Stimulated activated CD4-positive, alpha-beta T cell treated with anti-CD3 and anti-CD28 coated beads, Interleukin-4, amount 100 ng/mL, for 1 hour (primary cell): ENCODE results near the gene NPPA.
"Not testable (repeated sequence)": the region's sequence is repeated elsewhere in the genome, so short reads cannot be mapped to it uniquely, and the experiment has no call there.

Source experiments
- DNase-seq: peaks from one replicate; pipeline ENCODE4 v3.0.0-alpha.2; 2020

NPPA gene

DNA sequence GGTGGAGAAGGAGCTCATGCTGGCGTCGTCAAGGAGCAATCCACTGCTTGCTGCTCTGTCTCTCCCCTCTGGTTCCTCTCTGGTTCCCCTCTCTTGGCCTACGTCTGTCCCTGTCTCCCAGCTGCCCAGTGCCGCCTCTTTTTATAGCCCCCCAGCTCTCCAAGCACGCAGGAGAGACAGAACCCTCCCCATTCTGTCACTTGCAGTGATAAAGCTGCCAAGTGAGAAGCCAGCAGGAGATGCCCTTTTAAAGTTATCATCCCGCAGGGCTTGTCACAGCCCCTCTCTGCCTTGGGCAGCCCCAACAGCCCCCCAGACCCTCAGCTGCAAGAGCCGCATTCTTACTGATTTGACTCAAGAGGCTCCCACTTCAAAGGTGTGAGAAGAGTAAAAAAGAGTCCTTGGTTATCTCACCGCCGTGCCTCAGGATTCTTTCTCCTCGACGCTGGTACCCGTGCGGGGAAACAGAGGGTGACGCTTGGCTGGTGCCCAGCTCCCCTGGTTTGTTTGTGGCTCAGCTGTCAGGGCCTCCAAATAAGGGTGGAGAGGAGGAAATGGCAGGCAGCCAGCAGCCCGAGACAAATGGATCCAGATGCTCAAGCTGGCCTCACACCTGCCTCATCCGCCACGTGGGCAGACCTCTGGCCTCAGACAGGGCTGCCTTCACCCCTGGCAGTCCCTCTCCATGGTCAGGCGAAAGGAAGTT lies at the start of gene NPPA:
Gene NPPA, minus strand, starts transcription at position 117 of the 706 bp plus-strand sequence. Its CDS starts 99 bp downstream, at position 18.
- no peak for DNase-seq

DNA sequence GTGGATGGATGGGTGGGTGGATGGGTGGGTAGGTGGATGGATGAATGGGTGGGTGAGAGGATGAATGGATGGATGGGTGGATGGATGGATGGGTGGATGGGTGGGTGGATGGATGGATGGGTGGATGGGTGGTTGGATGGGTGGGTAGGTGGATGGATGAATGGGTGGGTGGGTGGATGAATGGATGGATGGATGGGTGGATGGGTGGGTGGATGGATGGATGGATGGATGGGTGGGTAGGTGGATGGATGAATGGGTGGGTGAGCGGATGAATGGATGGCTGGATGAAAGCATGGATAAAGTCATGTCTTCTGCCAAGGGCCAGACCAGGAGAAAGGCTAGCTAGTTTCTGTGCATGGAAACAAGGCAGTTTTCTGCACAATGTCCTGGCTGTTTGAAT lies 46.9 kb upstream of the NPPA start:
- DNase-seq: not testable (repeated sequence)

DNA sequence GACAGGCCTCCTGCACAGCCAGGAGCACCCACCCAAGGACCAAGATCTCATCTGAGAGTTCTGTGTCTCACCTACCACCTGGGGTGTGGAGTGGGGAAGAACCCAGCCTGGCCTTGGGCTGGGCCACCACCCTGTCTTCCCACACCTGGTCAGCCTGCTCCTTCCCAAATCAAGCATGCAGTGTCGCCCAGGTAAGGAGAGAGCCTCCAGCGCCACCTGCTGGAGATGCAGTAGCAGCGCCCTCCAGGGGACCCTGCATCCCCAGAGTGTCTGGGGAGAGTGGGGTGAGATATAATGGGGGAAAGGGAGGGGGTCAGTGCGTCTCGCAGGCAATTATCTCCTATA lies 46.3 kb upstream of the NPPA start:
- DNase-seq: peak; percentile 74

DNA sequence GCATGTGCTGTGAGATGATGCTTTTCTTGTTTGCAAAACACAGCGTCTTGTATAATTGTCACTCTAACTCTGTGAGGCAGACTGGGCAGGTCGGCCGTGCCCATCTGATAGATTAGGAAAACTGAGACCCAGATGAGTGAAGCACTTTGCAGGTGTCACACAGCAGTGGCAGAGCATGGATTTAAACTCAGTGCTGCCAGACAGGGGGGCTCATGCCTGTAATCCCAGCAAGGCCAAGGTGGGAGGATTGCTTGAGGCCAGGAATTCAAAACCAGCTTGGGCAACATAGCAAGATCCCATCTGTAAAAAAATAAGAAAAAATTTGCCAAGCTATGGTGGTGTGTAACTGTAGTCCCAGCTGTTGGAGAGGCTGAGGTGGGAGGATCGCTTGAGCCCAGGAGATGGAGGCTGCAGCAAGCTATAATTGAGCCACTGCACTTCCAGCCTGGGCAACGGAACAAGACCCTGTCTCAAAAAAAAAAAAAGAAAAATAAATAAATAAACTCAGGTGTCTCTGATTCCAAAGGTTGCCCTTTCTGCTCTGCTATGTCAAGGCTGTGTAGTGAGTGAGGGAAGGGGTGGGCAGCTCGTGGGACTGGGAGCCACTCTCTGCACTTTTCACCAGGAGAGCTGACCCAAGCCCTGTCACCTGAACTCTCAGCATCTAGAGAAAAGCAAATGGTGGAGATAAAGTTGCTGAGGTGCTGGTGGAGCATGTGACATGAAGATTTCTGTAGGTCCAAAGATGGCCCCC lies 44.0 kb upstream of the NPPA start:
- no peak for DNase-seq

DNA sequence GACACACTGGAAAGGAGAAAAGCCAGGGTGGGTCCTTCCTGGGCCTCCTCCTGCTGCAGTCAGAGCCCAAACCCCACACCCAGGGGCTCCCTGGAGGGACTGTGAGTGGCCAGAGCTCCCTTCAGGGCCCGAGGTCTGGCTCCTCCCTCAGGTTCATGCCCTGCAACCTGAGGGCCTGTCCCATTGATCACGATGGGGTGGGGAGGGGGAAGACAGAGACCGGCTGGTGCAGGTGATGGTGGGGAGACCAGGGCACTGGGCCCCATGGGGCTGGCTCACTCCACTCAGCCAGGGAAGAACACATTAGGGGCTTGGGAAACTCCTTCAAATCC lies 41.3 kb upstream of the NPPA start:
- no peak for DNase-seq

DNA sequence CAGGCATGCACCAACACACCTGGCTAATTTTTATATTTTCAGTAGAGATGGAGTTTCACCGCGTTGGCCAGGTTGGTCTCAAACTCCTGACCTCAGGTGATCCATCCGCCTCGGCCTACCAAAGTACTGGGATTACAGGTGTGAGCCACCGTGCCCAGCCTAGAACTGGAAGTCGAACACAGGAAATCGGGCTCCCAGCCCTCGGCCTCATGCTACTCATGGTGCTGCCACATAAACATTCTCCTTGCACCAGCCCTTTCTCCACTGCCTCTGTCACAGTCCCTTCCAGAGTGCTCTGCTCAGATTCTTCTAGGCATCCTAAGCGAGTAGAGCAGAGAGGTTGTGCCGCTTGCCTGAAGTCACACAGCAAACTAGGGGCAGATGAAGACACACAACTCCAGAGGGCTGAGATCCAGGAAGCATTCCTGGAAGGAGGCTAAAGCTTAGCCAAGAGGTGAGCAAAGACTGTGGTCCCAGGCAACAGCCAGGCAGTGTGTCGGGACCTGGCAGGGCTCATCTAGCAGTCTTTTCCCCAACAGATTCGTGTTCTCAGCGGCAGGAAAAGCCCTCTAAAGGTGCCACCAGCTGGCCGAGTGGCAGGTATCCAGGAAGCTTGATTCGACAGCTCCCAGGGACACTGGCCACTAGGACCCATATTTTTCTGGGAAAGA lies 40.8 kb upstream of the NPPA start:
- DNase-seq: no peak

DNA sequence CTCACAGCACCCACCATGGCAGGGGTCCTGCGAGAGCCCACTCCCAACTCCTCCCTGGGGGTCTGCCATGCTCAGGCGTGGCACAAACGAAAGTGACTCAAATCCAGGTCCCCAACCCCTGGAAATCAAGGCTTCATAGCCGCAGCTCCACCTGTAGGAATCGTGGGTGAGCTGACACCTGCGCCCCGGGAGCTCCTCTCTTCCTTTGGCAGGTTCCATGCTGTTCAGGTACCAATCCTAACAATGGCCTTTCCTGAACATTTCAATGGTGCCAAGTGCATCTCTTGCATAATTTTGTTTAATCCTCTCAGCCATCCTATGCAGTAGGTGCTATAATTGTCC lies 40.1 kb upstream of the NPPA start:
- no peak for DNase-seq

DNA sequence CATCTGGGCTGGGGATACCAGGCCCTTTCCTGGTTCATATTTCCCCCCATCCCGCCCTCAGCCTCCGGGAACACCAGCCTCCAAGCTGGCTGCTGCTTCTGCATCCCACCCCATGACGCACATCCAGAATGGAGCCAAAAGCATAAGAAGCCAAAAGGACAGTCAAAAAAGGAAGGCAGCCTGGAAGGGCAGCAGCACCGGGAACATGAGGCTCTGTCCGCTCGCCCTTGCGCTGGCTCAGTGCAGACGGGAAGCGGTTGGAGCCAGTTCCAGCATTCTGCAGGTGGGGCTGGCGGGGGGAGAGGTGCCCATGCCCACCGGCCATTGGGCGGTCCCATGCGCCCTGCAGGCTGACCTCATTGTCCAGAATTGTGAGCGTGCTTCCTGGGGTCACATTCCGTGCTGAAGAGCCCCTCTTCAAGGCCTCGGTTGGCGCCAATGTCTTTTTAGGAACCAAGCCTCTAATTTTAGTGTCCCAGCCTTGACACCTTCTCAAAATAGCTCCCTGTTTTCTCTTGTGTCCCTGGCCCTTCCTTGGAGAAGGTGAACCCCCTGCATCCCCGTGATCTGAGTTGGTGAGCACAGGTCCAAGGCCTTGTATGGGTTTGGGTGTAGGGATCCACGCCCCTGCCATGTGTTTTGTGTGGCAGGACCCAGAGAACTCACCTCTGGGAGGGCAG lies 39.5 kb upstream of the NPPA start:
- DNase-seq: no peak

DNA sequence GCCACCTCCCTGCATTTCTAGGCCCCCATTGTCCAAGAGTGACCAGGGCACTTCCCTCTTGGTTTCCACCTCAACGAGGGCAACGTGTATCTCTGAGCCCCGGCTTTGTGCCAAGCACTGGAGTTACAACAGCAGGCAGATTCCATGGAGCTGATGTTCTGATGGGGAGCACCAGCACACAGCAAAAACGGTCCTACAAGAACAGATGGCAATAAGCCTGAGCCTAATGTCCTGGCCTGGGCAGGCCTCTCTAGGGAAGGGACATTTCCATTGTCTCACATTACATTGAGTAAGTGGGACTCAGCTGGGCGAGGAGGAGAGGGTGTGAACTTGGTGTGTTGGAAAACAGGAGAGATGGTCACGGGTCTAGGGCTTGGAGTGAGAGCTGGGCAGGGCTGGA lies 38.3 kb upstream of the NPPA start:
- no peak for DNase-seq

DNA sequence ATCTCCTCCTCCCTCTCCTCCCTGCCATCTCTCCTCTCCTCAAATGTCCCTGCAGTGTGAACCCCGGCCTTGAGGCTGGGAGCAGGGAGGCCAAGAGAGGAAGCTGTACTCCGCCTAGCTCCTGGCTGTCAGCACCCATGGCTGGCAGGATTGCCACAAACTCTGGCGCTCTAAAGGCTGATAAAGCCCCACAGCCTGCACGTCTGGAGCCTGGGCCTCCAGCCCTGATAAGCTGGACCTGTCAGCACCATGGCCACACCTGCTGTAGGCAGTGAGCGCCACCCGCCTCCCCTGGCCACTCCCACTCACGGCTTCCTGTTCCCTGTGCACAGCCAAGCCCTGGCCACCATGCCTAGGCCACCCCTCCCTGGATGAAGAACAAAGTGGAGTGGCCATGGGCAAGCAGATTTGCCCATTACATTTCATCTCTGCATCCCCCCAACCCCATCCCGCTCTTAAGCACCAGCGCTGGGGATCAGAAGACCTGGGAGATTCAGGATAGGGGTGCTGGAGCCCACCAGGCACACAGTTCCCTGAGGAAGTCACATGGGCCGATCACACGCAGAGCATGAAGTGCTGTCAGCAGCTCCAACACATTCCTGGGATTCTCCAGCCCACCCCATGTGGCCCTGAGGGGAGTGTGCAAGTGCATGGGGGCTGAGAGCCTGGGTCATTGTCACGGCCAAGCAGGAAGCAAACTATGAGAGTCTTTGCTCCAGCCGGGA lies 35.4 kb upstream of the NPPA start:
- DNase-seq: no peak

DNA sequence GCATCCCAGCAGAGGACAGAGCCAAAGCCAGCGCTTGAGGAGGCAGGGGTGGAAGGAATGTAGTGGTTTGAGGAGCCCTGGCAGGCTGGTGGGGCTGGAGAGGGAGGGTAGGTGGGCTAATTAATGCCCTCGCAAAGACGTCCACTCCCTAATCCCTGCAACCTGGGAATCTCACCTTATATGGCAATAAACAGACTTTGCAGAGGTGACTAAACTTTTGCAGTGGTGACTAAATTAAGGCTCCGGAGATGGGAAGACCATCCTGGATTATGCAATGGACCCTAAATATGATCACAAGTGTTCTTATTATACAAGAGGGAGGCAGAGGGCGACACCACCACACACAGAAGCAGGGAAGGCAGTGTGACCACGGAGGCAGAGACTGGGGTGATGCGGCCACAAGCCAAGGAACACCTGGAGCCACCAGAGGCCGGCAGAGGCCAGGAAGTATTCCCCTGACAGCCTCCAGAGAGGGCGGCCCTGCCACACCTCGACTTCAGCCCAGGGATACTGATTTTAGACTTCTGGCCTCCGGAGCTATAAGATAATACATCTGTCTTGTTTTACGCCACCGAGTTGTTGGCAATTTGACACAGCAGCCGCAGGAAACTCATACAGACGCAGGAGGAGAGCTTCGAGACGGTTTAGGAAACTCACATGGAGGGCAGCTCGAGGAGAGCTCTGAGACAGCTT lies 34.3 kb upstream of the NPPA start:
- DNase-seq: no peak

DNA sequence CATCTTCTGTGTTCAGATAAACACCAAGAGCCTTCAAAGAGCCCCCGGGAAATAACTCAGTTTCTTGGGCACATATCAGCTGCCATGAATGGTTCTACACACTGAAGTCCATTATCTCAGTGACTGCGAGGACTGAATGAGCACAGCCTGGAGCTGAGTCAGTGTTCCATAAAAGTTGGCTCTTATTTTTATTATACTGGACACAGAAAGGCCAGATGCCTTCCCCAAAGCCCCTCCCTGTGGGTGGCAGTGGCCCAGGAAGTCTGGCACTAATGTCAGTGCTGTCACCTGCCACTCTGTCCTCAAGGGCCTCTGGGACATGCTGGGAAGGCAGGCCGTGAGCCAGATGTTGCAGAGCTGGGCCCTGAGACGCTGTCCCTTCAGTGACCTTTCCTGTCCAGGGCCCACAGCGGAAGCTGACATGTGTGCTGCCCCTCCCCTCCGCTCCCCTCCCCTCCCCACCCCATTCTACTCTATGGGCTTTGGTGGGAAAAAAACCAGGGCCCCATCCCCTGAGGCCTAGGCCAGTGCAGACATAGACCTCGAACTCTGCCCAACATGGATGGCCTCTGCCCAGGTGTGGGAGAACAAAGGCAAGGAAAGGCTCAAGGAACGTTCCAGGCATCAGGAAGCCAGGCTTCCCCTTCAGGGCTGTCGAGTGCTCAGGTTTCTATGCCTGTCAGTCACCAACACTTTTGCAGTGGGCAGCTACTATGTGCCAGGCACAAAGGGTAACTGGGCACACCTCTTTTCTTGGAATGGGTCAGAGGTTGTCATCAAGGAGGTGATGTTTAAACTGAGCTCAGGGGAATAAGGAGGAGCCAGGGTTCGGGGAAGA lies 33.5 kb upstream of the NPPA start:
- DNase-seq: no peak

DNA sequence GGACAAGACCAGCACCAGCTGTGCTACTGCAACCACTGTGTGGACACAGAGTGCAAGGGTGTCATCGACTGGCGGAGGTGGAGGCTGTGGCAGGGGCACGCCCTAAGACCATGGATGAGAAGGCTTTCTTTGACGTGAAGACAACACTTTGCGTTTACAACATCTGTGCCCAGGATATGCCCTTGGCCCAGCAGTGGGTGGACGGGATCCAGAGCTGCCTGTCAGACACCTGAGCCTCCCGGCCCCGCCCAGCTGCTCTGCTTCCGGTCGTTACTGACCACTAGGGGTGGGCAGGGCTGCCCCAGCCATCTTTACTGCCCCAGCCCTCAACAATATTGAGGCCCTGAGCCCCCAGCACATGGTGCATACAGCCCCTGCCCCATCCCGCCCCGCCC lies 32.6 kb upstream of the NPPA start:
- no peak for DNase-seq

DNA sequence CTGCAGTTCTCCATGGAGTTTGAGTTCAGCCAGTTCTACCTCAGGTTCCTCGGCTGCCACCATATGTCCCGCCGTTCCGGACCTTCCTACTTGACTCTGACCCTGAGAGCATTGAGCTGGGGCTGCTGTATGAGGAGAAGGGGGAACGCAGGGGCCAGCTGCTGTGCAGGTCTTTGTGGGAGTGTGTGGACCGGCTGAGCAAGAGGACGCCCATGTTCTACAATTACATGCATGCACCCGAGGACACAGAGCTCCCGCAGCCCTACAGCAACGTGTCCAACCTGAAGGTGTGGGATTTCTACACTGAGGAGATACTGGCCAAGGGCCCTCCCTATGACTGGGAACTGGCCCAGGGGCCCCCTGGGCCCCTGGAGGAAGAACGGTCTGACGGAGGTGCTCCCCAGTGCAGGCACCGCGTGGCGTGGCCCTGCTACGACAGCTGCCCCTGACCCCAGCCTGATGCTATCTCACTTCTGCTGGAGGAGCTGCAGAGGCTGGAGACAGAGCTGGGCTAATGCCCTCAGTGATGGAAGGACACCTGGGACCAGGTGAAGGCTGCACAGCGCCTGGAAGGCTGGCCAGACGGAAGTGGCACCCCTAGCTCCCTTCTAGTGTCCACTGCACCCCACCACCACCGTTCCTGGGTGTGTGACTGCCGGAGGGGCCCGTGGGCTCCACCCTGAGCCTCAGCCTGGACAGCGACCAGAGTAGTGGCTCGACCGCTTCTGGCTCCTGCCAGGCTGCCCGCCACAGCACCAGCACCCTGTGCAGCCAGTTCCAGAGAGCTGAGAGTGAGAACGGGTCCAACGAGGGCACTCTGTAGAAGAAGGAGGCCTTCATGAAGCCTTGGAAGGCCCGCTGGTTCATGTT lies 32.0 kb upstream of the NPPA start:
- no peak for DNase-seq

DNA sequence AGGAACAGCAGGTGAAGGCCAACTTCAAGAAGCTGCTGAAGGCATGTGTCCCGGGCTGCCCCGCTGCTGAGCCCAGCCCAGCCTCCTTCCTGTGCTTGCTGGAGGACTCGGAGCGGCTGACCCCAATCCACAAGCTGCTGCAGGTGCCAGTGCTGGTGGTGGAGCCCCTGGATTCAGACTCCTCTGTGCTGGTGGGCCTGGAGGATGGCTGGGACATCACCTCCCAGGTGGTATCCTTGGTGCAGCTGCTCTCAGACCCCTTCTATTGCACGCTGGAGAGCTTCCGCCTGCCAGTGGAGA lies 31.3 kb upstream of the NPPA start:
- DNase-seq: no peak

DNA sequence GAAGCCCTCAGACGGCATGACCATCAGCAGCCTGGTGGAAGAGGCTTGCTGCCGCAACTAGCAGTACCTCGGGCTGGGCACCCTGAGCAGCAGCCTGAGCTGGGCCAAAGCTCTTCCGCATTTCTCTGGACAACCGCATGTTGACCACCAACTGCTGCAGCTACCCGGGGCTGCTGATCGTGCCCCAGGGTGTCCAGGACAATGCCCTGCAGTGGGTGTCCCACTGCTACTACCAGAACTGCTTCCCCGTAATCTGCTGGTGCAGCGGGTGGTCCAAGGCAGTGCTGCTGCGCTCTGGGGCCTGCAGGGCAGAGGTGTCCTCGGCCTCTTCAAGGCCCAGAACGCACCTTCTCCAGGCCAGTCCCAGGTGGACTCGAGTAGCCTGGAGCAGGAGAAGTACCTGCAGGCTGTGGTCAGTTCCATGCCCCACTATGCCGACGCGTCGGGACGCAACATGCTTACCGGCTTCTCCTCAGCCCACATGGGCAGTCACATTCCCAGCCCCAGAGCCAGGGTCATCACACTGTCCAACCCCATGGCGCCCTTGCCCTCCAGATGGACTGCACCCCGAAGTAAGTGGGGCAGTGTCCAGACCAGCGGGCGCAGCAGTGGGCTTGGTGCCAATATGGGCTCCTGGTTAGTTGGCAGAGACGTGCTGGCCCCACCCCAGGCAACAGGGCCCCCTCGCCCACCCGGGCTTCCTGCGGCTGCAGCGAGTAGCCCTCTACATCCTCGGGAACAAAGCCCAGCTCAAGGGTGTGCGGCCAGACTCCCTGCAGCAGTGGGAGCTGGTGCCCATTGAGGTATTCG lies 30.7 kb upstream of the NPPA start:
- no peak for DNase-seq

DNA sequence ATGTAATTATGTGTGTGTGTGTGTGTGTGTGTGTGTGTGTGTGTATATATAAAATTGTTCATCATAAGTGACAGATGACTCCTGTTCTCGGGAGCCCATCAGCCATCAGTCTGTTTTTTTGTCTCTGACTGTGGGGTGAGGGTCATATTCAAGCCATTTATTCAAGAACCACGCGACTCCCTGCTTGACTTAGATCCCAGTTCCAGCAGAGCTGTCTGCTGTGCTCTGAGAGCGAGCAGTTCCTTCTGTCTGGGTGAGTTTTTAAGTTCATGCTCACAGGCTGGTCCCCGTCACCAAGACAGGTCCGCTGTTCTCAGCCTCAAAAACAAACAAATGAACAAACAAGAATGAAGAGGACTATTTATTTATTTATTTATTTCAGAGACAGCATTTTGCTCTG lies 29.5 kb upstream of the NPPA start:
- DNase-seq: no peak

DNA sequence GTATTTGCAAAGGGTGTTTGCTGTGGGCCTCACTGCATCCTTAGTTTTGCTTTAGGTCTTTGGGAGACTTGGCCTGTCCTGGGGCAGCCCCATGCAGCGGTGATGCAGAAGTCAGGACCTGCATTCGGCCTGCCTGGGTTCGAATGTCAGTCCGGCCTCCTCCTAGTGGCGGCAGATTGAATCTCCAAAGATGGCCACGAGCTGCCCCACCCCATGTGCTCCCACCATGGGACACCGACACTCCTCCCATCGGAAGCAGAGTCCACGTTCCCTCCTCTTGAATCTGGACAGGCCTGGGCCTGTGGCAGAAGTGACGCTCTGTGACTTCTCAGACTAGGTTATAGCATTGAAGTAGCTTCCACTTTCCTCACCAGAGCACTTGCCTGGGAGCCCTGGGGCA lies 27.5 kb upstream of the NPPA start:
- no peak for DNase-seq

DNA sequence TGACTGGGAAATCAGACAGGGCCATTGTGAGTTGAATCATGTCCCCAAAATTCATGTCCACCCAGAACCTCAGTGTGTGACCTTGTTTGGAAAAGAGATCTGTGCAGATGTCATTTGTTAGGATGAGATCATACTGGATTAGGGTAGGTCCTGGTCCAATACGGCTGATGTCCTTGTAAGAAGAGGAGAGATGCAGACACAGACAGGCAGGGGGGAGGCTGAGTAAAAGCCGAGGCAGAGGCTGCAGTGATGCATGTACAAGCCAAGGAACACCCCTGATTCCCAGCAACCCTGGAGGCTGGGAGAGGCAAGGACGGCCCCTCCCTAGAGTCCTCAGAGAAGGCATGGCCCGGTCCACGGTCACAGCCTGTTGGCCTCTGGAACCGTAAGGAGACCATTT lies 27.0 kb upstream of the NPPA start:
- no peak for DNase-seq

DNA sequence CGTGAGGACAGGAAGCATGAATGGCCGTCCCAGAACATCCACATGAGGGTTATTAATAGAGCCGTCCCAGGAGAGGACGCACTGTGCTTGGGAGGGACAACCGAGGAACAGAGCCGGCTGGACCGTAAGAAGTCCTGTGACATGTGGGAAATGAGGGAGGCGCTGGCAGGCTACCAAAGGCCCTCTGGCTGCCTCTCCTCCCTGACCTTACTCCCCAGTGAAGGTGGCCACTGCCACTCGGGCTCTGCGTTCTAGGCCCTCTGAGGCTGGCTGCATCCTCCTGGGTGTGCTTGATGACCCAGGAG lies 26.6 kb upstream of the NPPA start:
- DNase-seq: no peak
